GM19328 (cell line): ENCODE data around the gene FAM47B.

Experiments used
- ATAC-seq: cut with Tn5 transposase; IDR thresholded peaks from one replicate; pipeline ENCODE4 v1.9.1; 2021; ENCODE audit warnings: mild to moderate bottlenecking, moderate library complexity; ENCODE audit not compliant: unreplicated experiment

The FAM47B gene

GRCh38 chrX:34942496-34942895 lies at the start of gene FAM47B:
FAM47B (plus strand) TSS chrX:34942796; CDS start chrX:34942832, 36 bp downstream.
- ATAC-seq, result no peak

- ATAC-seq, result no peak
These were observed 48.9 kb upstream of the FAM47B start for GRCh38 chrX:34893741-34894140.

GRCh38 chrX:34900691-34901090 lies 41.9 kb upstream of the FAM47B start:
- no peak for ATAC-seq

GRCh38 chrX:34901761-34902160 lies 40.8 kb upstream of the FAM47B start:
- ATAC-seq, result no peak

- ATAC-seq, result no peak
These were observed 39.3 kb upstream of the FAM47B start for GRCh38 chrX:34903316-34903715.

GRCh38 chrX:34909151-34909550 lies 33.4 kb upstream of the FAM47B start:
- ATAC-seq, result no peak

- ATAC-seq, result no peak
These were observed 27.0 kb upstream of the FAM47B start for GRCh38 chrX:34915463-34916225.

GRCh38 chrX:34917146-34917545 lies 25.4 kb upstream of the FAM47B start:
- no peak for ATAC-seq

GRCh38 chrX:34918091-34918736 lies 24.4 kb upstream of the FAM47B start:
- ATAC-seq, result no peak

GRCh38 chrX:34918856-34919255 lies 23.7 kb upstream of the FAM47B start:
- ATAC-seq, result no peak

GRCh38 chrX:34927866-34928265 lies 14.7 kb upstream of the FAM47B start:
- ATAC-seq, result no peak

- ATAC-seq, result no peak
These were observed 639 bp downstream of the FAM47B start for GRCh38 chrX:34943235-34943634.

- ATAC-seq, result no peak
These were observed 14.3 kb downstream of the FAM47B start for GRCh38 chrX:34956916-34957315.

- no peak for ATAC-seq
These were observed 19.1 kb downstream of the FAM47B start for GRCh38 chrX:34961662-34962061.

- no peak for ATAC-seq
These were observed 29.6 kb downstream of the FAM47B start for GRCh38 chrX:34972206-34972605.

GRCh38 chrX:34978171-34978570 lies 35.6 kb downstream of the FAM47B start:
- ATAC-seq, result no peak

GRCh38 chrX:34987646-34988045 lies 45.0 kb downstream of the FAM47B start:
- no peak for ATAC-seq
